ENCODE results near the gene PRSS1.

DNA sequence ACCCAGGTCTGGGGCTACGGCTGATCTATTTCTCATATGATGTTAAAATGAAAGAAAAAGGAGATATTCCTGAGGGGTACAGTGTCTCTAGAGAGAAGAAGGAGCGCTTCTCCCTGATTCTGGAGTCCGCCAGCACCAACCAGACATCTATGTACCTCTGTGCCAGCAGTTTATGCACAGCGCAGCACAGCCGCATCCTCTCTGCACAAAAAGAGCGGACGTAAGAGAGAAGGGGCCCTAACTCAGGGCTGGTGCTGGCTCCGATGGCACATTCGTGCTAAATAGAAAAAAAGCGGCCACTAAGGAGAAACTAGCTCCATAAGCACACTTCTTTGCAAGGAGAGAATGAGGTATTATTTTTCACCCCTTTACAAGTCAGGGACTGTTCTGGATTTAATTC lies 28.3 kb upstream of the PRSS1 start:
- TF ChIP-seq, protein P1, sequence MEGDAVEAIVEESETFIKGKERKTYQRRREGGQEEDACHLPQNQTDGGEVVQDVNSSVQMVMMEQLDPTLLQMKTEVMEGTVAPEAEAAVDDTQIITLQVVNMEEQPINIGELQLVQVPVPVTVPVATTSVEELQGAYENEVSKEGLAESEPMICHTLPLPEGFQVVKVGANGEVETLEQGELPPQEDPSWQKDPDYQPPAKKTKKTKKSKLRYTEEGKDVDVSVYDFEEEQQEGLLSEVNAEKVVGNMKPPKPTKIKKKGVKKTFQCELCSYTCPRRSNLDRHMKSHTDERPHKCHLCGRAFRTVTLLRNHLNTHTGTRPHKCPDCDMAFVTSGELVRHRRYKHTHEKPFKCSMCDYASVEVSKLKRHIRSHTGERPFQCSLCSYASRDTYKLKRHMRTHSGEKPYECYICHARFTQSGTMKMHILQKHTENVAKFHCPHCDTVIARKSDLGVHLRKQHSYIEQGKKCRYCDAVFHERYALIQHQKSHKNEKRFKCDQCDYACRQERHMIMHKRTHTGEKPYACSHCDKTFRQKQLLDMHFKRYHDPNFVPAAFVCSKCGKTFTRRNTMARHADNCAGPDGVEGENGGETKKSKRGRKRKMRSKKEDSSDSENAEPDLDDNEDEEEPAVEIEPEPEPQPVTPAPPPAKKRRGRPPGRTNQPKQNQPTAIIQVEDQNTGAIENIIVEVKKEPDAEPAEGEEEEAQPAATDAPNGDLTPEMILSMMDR (conservative IDR thresholded peaks at IDR 0.05; ENCODE audit: low read depth in 2 of 2), result no peak
- no peak for TF ChIP-seq EZH2 (IDR thresholded peaks at IDR 0.05; ENCODE audit: low read depth, unreplicated experiment)
- TF ChIP-seq, protein P2, sequence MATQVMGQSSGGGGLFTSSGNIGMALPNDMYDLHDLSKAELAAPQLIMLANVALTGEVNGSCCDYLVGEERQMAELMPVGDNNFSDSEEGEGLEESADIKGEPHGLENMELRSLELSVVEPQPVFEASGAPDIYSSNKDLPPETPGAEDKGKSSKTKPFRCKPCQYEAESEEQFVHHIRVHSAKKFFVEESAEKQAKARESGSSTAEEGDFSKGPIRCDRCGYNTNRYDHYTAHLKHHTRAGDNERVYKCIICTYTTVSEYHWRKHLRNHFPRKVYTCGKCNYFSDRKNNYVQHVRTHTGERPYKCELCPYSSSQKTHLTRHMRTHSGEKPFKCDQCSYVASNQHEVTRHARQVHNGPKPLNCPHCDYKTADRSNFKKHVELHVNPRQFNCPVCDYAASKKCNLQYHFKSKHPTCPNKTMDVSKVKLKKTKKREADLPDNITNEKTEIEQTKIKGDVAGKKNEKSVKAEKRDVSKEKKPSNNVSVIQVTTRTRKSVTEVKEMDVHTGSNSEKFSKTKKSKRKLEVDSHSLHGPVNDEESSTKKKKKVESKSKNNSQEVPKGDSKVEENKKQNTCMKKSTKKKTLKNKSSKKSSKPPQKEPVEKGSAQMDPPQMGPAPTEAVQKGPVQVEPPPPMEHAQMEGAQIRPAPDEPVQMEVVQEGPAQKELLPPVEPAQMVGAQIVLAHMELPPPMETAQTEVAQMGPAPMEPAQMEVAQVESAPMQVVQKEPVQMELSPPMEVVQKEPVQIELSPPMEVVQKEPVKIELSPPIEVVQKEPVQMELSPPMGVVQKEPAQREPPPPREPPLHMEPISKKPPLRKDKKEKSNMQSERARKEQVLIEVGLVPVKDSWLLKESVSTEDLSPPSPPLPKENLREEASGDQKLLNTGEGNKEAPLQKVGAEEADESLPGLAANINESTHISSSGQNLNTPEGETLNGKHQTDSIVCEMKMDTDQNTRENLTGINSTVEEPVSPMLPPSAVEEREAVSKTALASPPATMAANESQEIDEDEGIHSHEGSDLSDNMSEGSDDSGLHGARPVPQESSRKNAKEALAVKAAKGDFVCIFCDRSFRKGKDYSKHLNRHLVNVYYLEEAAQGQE (IDR thresholded peaks at IDR 0.05; ENCODE audit: unreplicated experiment), result no peak
- TF ChIP-seq POLR2AphosphoS5 (IDR thresholded peaks at IDR 0.05; ENCODE audit: low read depth), result no peak
- TF ChIP-seq EZH2phosphoT487 (IDR thresholded peaks at IDR 0.05; ENCODE audit: unreplicated experiment), result no peak
- no peak for TF ChIP-seq CREB1 (CRISPR knock-in tag; IDR thresholded peaks at IDR 0.05; ENCODE audit: low read depth)
- TF ChIP-seq STAT1 (IDR thresholded peaks at IDR 0.05; ENCODE audit: unreplicated experiment), result no peak
- no peak for TF ChIP-seq ZNF331 (CRISPR knock-in tag; IDR thresholded peaks at IDR 0.05; ENCODE audit: low read depth)
- no peak for TF ChIP-seq JUNB (IDR thresholded peaks at IDR 0.05; ENCODE audit: unreplicated experiment)
- TF ChIP-seq ZNF114 (CRISPR knock-in tag; IDR thresholded peaks at IDR 0.05), result no peak

Measured in GM23338 (cell line).